ENCODE data around the gene LAG3.

Gene LAG3

GRCh38 chr12:6765634-6766581 lies 6.4 kb upstream of the LAG3 start, which contains the start of gene PTMS:
PTMS (plus strand) TSS chr12:6766363; CDS start chr12:6766706, 343 bp downstream.
- no peak for TF ChIP-seq CTCF (IDR thresholded peaks at IDR 0.05; ENCODE audit: low read depth, low read length, poor library complexity, severe bottlenecking)
- Histone ChIP-seq H3K4me2 (ENCODE audit: low read length) (peak within 1 kb of the TSS; percentile 64), H3K79me2 (ENCODE audit: control insufficient read depth, low read length) (peaks cover 9% of the 10 kb centered on the region), H4K20me1 (ENCODE audit: control insufficient read depth, insufficient read depth, low read depth, low read length) (peaks cover 3% of the 10 kb centered on the region; the same call in 1 of the 2 replicates), H3K27me3 (ENCODE audit: control insufficient read depth, low read length) (no peaks in the 10 kb centered on the region), H3K9me3 (ENCODE audit: control insufficient read depth, insufficient read depth, low read length) (no peaks in the 10 kb centered on the region), H3K9me2 (replicated peaks; ENCODE audit: control insufficient read depth, low read length) (no peaks in the 10 kb centered on the region), H3K36me3 (ENCODE audit: control insufficient read depth, low read length) (no peaks in the 10 kb centered on the region), H3F3A (ENCODE audit: control insufficient read depth, insufficient read depth) (peaks cover 13% of the 10 kb centered on the region), H3K4me3 (ENCODE audit: low read length) (peak within 1 kb of the TSS; percentile 77), H3K4me1 (ENCODE audit: control insufficient read depth, low read length) (peaks cover 37% of the 10 kb centered on the region), H3K27ac (ENCODE audit: low read depth, low read length) (peak within 1 kb of the TSS; percentile 4; the same call in 1 of the 2 replicates)

GRCh38 chr12:6766651-6767349 lies 5.5 kb upstream of the LAG3 start:
- Histone ChIP-seq H3K4me2 (ENCODE audit: low read length) (peak overlapping the region; percentile 64), H4K20me1 (ENCODE audit: control insufficient read depth, insufficient read depth, low read depth, low read length) (peaks cover 3% of the 10 kb centered on the region; the same call in 1 of the 2 replicates), H3K4me1 (ENCODE audit: control insufficient read depth, low read length) (peaks cover 37% of the 10 kb centered on the region), H3F3A (ENCODE audit: control insufficient read depth, insufficient read depth) (peaks cover 13% of the 10 kb centered on the region), H3K79me2 (ENCODE audit: control insufficient read depth, low read length) (peaks cover 9% of the 10 kb centered on the region), H3K36me3 (ENCODE audit: control insufficient read depth, low read length) (no peaks in the 10 kb centered on the region), H3K9me2 (replicated peaks; ENCODE audit: control insufficient read depth, low read length) (no peaks in the 10 kb centered on the region), H3K27ac (ENCODE audit: low read depth, low read length) (no peak overlapping the region), H3K27me3 (ENCODE audit: control insufficient read depth, low read length) (no peaks in the 10 kb centered on the region), H3K9me3 (ENCODE audit: control insufficient read depth, insufficient read depth, low read length) (no peaks in the 10 kb centered on the region), H3K4me3 (ENCODE audit: low read length) (peak overlapping the region; percentile 77)
- TF ChIP-seq EZH2phosphoT487 (IDR thresholded peaks at IDR 0.05; ENCODE audit: borderline replicate concordance, low read length): no peak
- peak; percentile 69 for TF ChIP-seq CTCF (IDR thresholded peaks at IDR 0.05; ENCODE audit: low read depth, low read length, poor library complexity, severe bottlenecking)

GRCh38 chr12:6767353-6768319 lies 4.7 kb upstream of the LAG3 start:
- Histone ChIP-seq H4K20me1 (ENCODE audit: control insufficient read depth, insufficient read depth, low read depth, low read length) (peaks cover 3% of the 10 kb centered on the region; the same call in 1 of the 2 replicates), H3K9me2 (replicated peaks; ENCODE audit: control insufficient read depth, low read length) (no peaks in the 10 kb centered on the region), H3F3A (ENCODE audit: control insufficient read depth, insufficient read depth) (peaks cover 13% of the 10 kb centered on the region), H3K27ac (ENCODE audit: low read depth, low read length) (no peak overlapping the region), H3K4me1 (ENCODE audit: control insufficient read depth, low read length) (peaks cover 37% of the 10 kb centered on the region), H3K27me3 (ENCODE audit: control insufficient read depth, low read length) (no peaks in the 10 kb centered on the region), H3K9me3 (ENCODE audit: control insufficient read depth, insufficient read depth, low read length) (no peaks in the 10 kb centered on the region), H3K4me2 (ENCODE audit: low read length) (peak overlapping the region; percentile 60), H3K4me3 (ENCODE audit: low read length) (peak overlapping the region; percentile 77), H3K36me3 (ENCODE audit: control insufficient read depth, low read length) (no peaks in the 10 kb centered on the region), H3K79me2 (ENCODE audit: control insufficient read depth, low read length) (peaks cover 9% of the 10 kb centered on the region)
- TF ChIP-seq EZH2phosphoT487 (IDR thresholded peaks at IDR 0.05; ENCODE audit: borderline replicate concordance, low read length) (no peak), CTCF (IDR thresholded peaks at IDR 0.05; ENCODE audit: low read depth, low read length, poor library complexity, severe bottlenecking) (no peak)

All from DOHH2 (cell line).